ENCODE results near the gene DNASE1L2.
"Not testable (repeated sequence)": the region's sequence is repeated elsewhere in the genome, so short reads cannot be mapped to it uniquely, and the experiment has no call there.

The DNASE1L2 gene

DNA sequence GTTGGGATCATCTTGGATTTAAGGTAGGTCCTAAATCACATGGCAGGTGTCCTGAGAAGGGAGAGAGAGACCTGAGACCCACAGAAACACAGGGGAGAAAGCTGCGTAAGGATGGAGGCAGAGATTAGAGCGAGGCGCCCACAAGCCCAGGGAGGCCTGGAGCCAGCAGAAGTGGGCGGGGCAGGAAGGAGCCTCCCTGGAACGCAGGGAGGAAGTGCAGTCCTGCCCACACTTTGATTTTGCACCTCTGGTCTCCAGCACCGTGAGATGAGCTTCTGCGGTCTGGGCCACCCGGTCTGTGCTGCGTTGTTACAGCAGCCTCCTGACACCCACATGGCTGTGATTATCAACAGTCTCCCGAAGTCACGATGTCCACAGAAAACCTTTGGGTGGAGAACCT is 6.4 kb downstream of the DNASE1L2 start:
- DNase-seq = no peak

- DNase-seq = no peak
Measured at GRCh38 chr16:2243031-2243528, 6.8 kb downstream of the DNASE1L2 start.

GRCh38 chr16:2243781-2244180 is 7.5 kb downstream of the DNASE1L2 start:
- DNase-seq = no peak

DNA sequence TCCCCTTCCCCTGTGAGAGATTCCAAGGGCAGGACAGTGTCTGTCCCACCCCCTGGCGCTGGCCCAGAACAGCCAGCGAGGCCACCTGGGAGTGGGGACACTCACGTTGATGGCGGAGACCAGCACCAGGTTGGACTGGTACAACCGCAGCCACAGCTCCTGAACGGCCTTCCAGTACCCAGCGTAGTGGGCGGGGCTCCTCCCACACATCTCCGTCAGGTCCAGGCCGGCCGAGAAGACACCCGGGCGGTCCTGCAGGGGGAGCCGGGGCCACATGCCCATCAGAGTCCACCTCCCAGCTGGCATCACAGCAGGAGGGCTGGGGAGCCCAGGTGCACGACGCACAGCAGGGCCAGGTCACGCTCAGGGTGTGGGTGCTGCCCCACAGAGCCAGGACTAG is 8.1 kb downstream of the DNASE1L2 start:
- no peak for DNase-seq

DNA sequence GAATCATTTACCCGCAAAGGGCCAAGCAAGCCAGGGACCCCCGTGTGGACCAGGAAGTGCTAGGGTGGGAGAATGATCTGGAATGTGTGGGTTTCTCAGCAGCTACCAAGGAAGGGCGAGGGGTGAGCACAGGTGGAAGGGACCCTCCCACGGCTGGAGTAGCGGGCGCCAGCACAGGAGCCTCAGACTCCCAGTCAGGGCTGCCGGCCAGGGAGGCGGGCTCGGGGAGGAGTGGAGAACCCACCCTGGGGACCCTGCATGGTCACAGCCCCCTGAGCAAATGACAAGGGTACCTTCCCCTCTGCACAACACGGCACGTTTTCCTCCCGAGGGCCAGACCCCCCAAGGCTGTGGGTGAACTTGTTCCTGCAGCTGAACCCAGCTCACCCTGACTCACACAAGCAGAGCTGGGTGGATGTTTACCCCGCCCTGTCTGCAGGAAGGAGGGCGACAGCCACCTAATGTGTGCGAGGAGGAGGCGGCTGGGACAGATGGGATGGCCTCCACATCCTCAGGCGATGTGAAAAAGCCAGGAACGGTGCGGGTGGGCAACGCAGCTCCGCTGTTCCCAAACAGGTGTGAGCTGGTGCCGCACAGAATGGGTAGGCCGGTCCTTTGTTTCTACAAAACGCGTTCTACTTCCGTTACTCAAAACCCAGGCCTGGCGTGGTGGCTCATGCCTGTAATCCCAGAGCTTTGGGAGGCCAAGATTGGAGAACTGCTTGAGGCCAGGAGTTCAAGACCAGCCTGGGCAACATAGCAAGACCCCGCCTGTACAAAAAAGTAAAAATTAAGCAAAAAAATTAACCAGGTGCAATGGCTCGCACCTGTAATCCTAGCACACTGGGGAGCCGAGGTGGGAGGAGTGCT is 8.9 kb downstream of the DNASE1L2 start:
- no peak for DNase-seq

GRCh38 chr16:2246301-2246885 is 10.1 kb downstream of the DNASE1L2 start:
- no peak for DNase-seq

- DNase-seq = no peak
Measured at GRCh38 chr16:2250652-2251295, 14.5 kb downstream of the DNASE1L2 start.

DNA sequence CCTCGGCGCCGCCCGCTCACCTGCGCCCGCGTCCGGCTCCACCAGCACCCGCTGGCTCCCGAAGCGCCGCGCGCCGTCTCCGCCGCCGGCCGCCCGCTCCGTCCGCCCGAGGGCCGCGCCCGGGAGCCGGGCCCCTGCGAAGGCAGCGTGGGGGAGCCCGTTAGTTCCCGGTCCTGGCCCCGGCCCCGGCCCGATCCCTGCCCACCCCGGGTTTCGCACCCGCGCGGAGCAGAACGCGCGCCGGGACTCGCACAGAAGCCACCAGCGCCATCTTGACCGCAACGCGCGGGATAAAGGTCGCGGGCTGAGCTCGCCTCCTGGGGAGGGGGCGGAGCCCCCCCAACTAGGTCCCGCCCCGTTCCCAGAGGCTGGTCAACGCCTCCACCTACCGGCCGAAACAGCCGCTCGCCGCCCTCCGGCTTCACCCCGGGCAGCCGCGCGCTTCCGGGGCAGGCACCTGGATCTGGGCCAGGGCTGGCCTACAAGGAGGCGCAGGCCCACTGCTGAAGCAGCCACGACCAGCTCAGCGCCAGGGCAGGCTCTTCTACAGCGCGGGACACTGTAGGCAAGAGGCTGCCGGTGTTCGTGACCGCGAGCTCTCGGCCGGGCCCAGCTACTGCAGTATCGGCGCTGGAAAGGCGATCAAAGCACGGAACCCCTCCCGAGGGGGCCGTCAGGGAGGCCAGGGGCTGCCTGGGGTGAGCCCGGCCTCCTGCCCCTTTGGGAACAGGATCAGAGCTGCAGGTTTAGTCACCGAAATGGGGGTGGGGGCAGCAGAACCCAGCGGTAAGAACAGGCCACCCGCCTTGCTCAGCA is 15.3 kb downstream of the DNASE1L2 start, which contains the start of gene ECI1:
TSS of gene ECI1 (minus strand) at position 292 of the 816 bp plus-strand sequence. CDS start at position 271, 21 bp downstream.
- peak; percentile 35 for DNase-seq

- no peak for DNase-seq
Measured at GRCh38 chr16:2252806-2253148, 16.5 kb downstream of the DNASE1L2 start.

DNA sequence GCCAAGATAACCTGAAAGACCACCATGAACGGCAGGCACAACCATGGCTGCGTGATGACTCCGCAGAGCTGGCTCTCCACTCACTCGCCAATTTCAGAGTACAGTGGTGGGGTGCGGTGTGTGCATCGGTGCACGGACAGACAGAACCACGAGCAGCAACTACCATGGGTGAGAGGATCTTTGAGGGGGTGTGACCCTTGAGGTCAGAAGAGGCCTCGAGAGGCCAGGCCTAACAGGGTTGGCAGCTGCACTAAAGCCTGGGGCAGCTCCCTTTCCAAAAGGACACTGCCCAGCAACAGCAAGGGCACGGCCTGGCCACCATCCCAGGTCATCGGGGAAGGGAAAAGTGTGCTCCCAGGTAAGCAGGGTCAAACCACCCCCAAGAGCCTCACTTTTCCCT is 17.0 kb downstream of the DNASE1L2 start:
- no peak for DNase-seq

GRCh38 chr16:2256531-2257140 is 20.4 kb downstream of the DNASE1L2 start:
- no peak for DNase-seq

DNA sequence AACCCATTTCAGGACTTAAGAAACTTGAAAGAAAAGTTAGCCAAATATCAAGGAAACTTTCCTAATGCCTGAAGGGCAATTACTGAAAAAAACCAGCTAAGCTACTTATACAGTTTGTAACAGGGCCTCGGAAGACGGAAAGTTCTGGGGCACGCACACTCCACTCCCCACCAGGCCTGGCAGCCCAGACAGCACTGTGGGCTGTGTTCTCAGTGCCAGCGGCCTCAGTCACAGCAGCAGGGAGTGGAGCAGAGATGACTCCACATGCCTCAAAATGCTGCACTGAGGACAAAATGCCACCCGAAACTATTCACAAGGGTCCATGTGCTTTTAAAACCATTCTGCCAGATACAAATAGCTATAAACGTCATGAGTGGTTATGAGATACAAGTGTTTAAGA is 21.5 kb downstream of the DNASE1L2 start:
- no peak for DNase-seq

- DNase-seq = not testable (repeated sequence)
Measured at GRCh38 chr16:2258530-2258929, 22.3 kb downstream of the DNASE1L2 start.

GRCh38 chr16:2260250-2260649 is 24.0 kb downstream of the DNASE1L2 start:
- no peak for DNase-seq

- not testable (repeated sequence) for DNase-seq
Measured at GRCh38 chr16:2263026-2263425, 26.8 kb downstream of the DNASE1L2 start.

GRCh38 chr16:2266887-2267286 is 30.6 kb downstream of the DNASE1L2 start:
- not testable (repeated sequence) for DNase-seq

GRCh38 chr16:2267505-2267912 is 31.3 kb downstream of the DNASE1L2 start:
- not testable (repeated sequence) for DNase-seq

DNA sequence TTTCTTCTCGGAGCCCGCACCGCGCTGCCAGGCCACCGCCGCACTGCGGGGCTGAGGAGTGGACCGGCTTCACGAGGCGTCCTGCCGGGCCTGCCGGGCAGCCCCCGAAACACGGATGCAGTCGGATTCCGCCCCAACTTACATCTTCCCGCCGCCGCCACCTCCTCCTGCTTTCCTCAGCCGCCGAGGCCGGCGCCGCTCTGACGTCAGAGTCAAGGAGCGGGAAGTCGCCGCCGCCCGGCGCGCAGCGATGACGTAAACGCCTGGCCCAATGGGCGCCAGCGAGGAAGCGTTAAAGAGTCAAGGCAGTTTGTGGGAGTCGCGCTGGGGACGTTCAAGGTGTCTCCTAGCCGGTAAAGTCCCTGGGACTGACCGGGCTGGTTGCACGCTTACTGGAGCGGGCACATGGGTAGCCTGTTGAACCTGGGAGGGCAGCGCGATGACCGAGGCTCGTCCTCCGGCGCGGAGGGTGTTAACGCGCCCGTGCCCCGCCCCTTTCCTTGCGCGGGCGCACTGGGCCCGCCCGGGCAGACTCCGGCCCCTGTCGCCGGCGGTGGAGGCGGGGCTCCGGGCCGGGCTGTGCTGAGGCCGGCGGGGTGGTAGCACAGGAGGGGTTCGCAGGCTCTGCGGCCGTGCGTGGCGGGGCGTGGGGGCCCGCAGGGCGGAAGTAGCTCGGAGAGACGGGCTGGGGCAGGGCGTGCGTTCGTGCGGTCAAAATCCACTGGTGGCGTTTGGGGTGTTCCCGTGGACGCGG is 31.8 kb downstream of the DNASE1L2 start, which contains the start of gene RNPS1:
TSS of gene RNPS1 (minus strand) at position 214 of the 754 bp plus-strand sequence. CDS start 3,483 bp downstream, outside the sequence.
- peak; percentile 91 for DNase-seq

GRCh38 chr16:2270070-2270462 is 33.8 kb downstream of the DNASE1L2 start:
- no peak for DNase-seq

DNA sequence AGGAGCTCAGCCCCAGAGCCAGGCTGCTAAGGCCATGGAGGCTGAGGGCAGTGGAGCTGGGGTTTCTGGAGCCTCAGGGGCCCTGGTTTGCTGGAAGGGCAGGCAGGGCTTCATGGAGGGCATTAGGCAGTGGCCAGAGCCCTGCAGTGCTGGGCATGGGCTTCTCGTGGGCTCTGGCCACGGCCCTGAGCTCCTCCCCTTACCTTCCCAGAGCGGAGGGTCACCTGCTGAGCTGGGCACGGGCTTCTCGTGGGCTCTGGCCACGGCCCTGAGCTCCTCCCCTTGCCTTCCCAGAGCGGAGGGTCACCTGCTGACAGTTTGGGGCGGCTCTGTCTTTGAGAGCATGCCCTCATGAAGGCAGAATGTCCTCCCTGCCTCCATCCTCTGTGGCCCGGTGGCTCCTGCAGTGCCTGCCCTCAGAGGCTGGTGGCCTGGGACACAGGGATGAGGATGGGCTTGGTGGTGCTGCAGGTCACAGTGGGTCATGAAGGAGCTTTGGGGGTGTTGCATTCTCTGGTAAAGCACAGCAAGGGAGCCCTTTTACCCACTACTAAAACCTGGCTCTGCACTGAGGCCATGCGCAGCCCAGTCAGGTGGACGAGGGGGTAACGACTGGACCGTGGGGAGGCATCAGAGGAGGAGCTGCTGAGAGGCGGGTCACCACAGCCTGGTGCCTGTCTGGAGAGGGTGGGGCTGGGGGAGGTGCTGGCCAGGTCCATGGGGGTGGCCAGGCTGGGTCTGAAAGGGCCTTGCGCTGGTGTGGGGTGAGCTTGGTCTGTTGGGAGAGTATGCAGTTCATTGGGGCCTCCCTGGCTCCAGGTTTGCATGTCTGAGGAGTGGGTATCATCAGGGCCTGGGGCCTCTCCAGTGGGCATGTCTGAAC is 34.6 kb downstream of the DNASE1L2 start:
- no peak for DNase-seq
